PC-3 (cell line): Measurements from ENCODE around the gene GLS2.

ENCODE experiments used
- EZH2 ChIP-seq: fragments of 300-600 bp; sonication (generic); IDR thresholded peaks from one replicate; pipeline ENCODE4 v1.6.1; 2017; ENCODE audit warnings: antibody characterized with exemption, mild to moderate bottlenecking, low read length; ENCODE audit not compliant: unreplicated experiment
- EZH2phosphoT487 ChIP-seq: fragments of 300-600 bp; sonication (generic); IDR thresholded peaks from 2 replicates; pipeline ENCODE4 v1.6.1; 2018; ENCODE audit warnings: mild to moderate bottlenecking, antibody characterized with exemption, low read length, borderline replicate concordance
- TF ChIP-seq, protein P1 (sequence below): fragments of 300-600 bp; sonication (generic); conservative IDR thresholded peaks from 2 replicates; pipeline ENCODE4 v1.5.1; 2017; ENCODE audit warnings: antibody characterized with exemption, low read depth, mild to moderate bottlenecking, low read length

DNA sequence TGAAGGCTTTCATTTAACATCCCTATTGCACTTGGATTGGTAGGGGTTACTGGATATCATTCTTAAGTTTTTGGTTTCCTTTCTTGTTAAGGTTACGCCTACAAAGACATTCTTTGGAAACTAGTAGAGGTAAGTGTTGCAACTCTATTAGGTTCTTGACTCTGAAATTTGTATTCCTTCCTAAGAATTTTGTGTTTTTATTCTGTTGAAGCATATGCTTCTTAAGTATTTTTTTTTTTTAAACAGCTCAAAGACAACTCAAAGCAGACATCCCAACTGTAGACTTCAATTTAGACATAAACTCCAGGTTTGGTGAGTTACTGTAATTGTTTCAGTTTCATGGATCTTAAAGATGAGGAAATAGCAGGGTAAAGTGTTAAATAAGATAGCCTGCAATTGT is 32.5 kb upstream of the GLS2 start:
- TF ChIP-seq, protein P1, sequence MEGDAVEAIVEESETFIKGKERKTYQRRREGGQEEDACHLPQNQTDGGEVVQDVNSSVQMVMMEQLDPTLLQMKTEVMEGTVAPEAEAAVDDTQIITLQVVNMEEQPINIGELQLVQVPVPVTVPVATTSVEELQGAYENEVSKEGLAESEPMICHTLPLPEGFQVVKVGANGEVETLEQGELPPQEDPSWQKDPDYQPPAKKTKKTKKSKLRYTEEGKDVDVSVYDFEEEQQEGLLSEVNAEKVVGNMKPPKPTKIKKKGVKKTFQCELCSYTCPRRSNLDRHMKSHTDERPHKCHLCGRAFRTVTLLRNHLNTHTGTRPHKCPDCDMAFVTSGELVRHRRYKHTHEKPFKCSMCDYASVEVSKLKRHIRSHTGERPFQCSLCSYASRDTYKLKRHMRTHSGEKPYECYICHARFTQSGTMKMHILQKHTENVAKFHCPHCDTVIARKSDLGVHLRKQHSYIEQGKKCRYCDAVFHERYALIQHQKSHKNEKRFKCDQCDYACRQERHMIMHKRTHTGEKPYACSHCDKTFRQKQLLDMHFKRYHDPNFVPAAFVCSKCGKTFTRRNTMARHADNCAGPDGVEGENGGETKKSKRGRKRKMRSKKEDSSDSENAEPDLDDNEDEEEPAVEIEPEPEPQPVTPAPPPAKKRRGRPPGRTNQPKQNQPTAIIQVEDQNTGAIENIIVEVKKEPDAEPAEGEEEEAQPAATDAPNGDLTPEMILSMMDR, result no peak
- TF ChIP-seq EZH2phosphoT487, result no peak
- TF ChIP-seq EZH2, result no peak
